A549 (cell line): ENCODE measurements around the gene ZNF497. TPM values are rescaled to one million over a fixed set of nuclear protein-coding genes. Genes with fewer than 3 reads are reported as not detected.

Source experiments
- ATAC-seq, 2 experiments: fragments of 200-7000 bp in 1 of 2; fragments of >200 bp in 1 of 2; cut with Nextera tagmentation in 1 of 2; cut with Tn5 transposase in 1 of 2; 3 replicates each; pipeline versions ENCODE4 v1.8.0 to v1.9.1; 2018 to 2020; ENCODE audit warnings: mild to moderate bottlenecking in 1 of 2, moderate library complexity in 1 of 2
- CTCF ChIA-PET: fragments of 300-600 bp; sonication (Branson Sonifier 250); formaldehyde crosslinking; extraction: SDS; loops from one replicate; lab custom pipeline; 2021; ENCODE audit warnings: antibody characterized with exemption, inconsistent platforms; lab: Yijun Ruan, JAX
- POLR2A ChIA-PET: fragments of 350-600 bp; formaldehyde crosslinking; extraction: SDS; loops from one replicate; lab custom pipeline; 2021; ENCODE audit warnings: antibody characterized with exemption, inconsistent platforms; lab: Yijun Ruan, JAX
- DNase-seq, 2 experiments: peaks; one replicate each; pipeline versions ENCODE4 v3.0.0 to v3.0.0-alpha.2; 2011 to 2016; ENCODE audit warnings: low read depth in 1 of 2, low spot score in 1 of 2
- FAIRE-seq: peaks from 2 replicates; lab custom pipeline; 2011; peaks lifted over from hg19 to GRCh38; lab: Jason Lieb, UNC
- H3K27ac ChIP-seq, 2 experiments: fragments of >200 bp; sonication (Bioruptor Twin); formaldehyde crosslinking; 3 replicates each; pipeline ENCODE4 v1.5.1; 2016 to 2017
- H3K4me1 ChIP-seq: fragments of >200 bp; sonication (Bioruptor Twin); formaldehyde crosslinking; 3 replicates; pipeline ENCODE4 v1.6.1; 2016
- H3K4me2 ChIP-seq: fragments of >200 bp; sonication (Bioruptor Twin); formaldehyde crosslinking; 3 replicates; pipeline ENCODE4 v1.6.1; 2016
- H3K4me3 ChIP-seq: fragments of >200 bp; sonication (Bioruptor Twin); formaldehyde crosslinking; 3 replicates; pipeline ENCODE4 v1.5.1; 2016
- H3K9me3 ChIP-seq: fragments of >200 bp; sonication (Bioruptor Twin); formaldehyde crosslinking; 3 replicates; pipeline ENCODE4 v1.6.1; 2016
- BHLHE40 ChIP-seq: IDR thresholded peaks from 2 replicates; pipeline ENCODE4 v1.6.1; 2012; ENCODE audit warnings: low read depth, low read length, inconsistent platforms
- CBX8 ChIP-seq: fragments of 200-600 bp; sonication (generic); IDR thresholded peaks from 2 replicates; pipeline ENCODE4 v1.6.1; 2016
- CHD2 ChIP-seq: fragments of 150-350 bp; IDR thresholded peaks from 2 replicates; pipeline ENCODE4 v1.6.1; 2014; ENCODE audit warnings: low read length; ENCODE audit not compliant: partially characterized antibody
- CHD4 ChIP-seq: fragments of 200-600 bp; sonication (generic); IDR thresholded peaks from 2 replicates; pipeline ENCODE4 v1.6.1; 2016; ENCODE audit warnings: antibody characterized with exemption, mild to moderate bottlenecking, borderline replicate concordance
- EHMT2 ChIP-seq: fragments of 200-600 bp; sonication (generic); IDR thresholded peaks from 2 replicates; pipeline ENCODE4 v1.6.1; 2016; ENCODE audit warnings: antibody characterized with exemption, low read depth, mild to moderate bottlenecking, moderate library complexity
- ESRRA ChIP-seq: fragments of 150-350 bp; IDR thresholded peaks from 2 replicates; pipeline ENCODE4 v1.6.1; 2014; ENCODE audit warnings: mild to moderate bottlenecking, low read length, borderline replicate concordance
- FOXS1 ChIP-seq: fragments of 250-450 bp; sonication (Bioruptor Pico); IDR thresholded peaks from 2 replicates; pipeline ENCODE4 v1.5.0; 2020; ENCODE audit warnings: mild to moderate bottlenecking, moderate library complexity
- MAFK ChIP-seq: fragments of 450-650 bp; IDR thresholded peaks from 2 replicates; pipeline ENCODE4 v1.6.1; 2014; ENCODE audit not compliant: partially characterized antibody
- PHF8 ChIP-seq: fragments of 200-600 bp; sonication (generic); IDR thresholded peaks from 2 replicates; pipeline ENCODE4 v1.6.1; 2016; ENCODE audit warnings: low read depth, mild to moderate bottlenecking, antibody characterized with exemption, moderate library complexity, borderline replicate concordance
- POLR2A ChIP-seq: IDR thresholded peaks from 2 replicates; pipeline ENCODE4 v1.6.1; 2012; ENCODE audit warnings: mild to moderate bottlenecking, low read length
- RAD21 ChIP-seq, 2 experiments: fragments of >200 bp in 1 of 2; sonication (Bioruptor Twin) in 1 of 2; formaldehyde crosslinking in 1 of 2; IDR thresholded peaks in 1 of 2; conservative IDR thresholded peaks in 1 of 2; 2 replicates in 1 of 2; 3 replicates in 1 of 2; pipeline ENCODE4 v1.6.1; 2012 to 2018; ENCODE audit warnings: inconsistent platforms in 1 of 2
- RFX5 ChIP-seq: fragments of 450-650 bp; IDR thresholded peaks from 2 replicates; pipeline ENCODE4 v1.7.1; 2014; ENCODE audit warnings: antibody characterized with exemption, mild to moderate bottlenecking, moderate library complexity
- SREBF2 ChIP-seq: fragments of 450-650 bp; IDR thresholded peaks from 2 replicates; pipeline ENCODE4 v1.6.1; 2014; ENCODE audit warnings: mild to moderate bottlenecking, moderate library complexity
- TP53 ChIP-seq: fragments of 250-450 bp; sonication (Bioruptor Pico); IDR thresholded peaks from 2 replicates; pipeline ENCODE4 v1.5.0; 2021; ENCODE audit warnings: mild to moderate bottlenecking, moderate library complexity
- ZSCAN20 ChIP-seq: fragments of 250-450 bp; sonication (Bioruptor Pico); IDR thresholded peaks from 2 replicates; pipeline ENCODE4 v1.8.0; 2022; ENCODE audit warnings: mild to moderate bottlenecking, moderate library complexity
- WGBS: methylation state at CpG from one replicate; pipeline ENCODE4 v1.1.6; 2017; ENCODE audit errors: missing lambda C conversion rate; 5-methylcytosine and 5-hydroxymethylcytosine counted together
- polyA plus RNA-seq, 4 experiments: library from polyadenylated mRNA; depleted of rRNA in 3 of 4; stranded (reverse); fragments of >200 nt; fragmentation: RNase III in 1 of 4; extraction: RNeasy Plus Mini Kit Qiagen cat#74134 plus additional on column Dnase treatment in 1 of 4; gene quantifications; 2 replicates in 3 of 4; 3 replicates in 1 of 4; pipeline ENCODE4 v1.2.3, GENCODE V29; 2011 to 2017
- TF ChIP-seq, protein P1 (sequence below): IDR thresholded peaks from 2 replicates; pipeline ENCODE4 v1.6.1; 2012
- TF ChIP-seq, protein P2 (sequence below): fragments of 200-600 bp; sonication (generic); IDR thresholded peaks from 2 replicates; pipeline ENCODE4 v1.6.1; 2016; ENCODE audit warnings: antibody characterized with exemption, mild to moderate bottlenecking, moderate library complexity
- TF ChIP-seq, protein P3 (sequence below): fragments of >200 bp; sonication (Bioruptor Twin); formaldehyde crosslinking; IDR thresholded peaks from 3 replicates; pipeline ENCODE4 v1.5.1; 2016

Gene ZNF497
- polyA plus RNA-seq, 2 of the 4 experiments (the other 2 are of a cell fraction) = 1.1 to 2.0 TPM

DNA sequence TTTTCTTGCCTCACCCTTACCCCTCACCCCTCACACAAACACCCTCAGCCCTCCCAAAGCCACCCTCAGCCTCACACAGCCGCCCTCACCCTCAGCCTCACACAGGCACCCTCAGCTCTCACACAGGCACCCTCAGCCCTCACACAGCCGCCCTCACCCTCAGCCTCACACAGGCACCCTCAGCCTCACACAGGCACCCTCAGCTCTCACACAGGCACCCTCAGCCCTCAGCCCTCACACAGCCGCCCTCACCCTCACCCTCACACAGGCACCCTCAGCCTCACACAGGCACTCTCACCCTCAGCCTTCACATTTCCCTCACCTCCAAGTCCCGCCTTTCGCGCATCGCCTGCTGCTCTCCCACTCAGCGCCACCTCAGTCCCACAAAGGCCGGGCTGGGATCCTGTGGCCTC is 36.0 kb downstream of the ZNF497 start:
- ChIA-PET POLR2A (interaction anchor here (0.6 to 1.3 kb wide), 10 partner anchors 9 to 644 kb away, joined by 3 to 41 read pairs (median 6); partner anchors contain the start of genes ERVK3-1, ZBTB45, ZNF274 and ZNF497), CTCF (interaction anchor here (0.6 to 1.6 kb wide), 4 partner anchors 9 to 21 kb away, joined by 3 to 7 read pairs (median 3); partner anchors contain the start of gene ERVK3-1)
- TF ChIP-seq POLR2A (no peak), BHLHE40 (no peak), TP53 (no peak)
- peak overlapping the region; percentile 69 for H3K4me3 ChIP-seq
- H3K4me2 ChIP-seq = peak overlapping the region; percentile 93
- H3K9me3 ChIP-seq = peaks cover 15% of the 10 kb centered on the region; the same call in 1 of the 3 replicates
- H3K4me1 ChIP-seq = peaks cover 13% of the 10 kb centered on the region; the same call in 2 of the 3 replicates
- peak; percentile 59 for ATAC-seq
- no peak for DNase-seq
- H3K27ac ChIP-seq = peak overlapping the region; percentile 88 to 95
- no peak for FAIRE-seq
- 4% methylated on average over 9 of the region's 9 CpGs for WGBS

DNA sequence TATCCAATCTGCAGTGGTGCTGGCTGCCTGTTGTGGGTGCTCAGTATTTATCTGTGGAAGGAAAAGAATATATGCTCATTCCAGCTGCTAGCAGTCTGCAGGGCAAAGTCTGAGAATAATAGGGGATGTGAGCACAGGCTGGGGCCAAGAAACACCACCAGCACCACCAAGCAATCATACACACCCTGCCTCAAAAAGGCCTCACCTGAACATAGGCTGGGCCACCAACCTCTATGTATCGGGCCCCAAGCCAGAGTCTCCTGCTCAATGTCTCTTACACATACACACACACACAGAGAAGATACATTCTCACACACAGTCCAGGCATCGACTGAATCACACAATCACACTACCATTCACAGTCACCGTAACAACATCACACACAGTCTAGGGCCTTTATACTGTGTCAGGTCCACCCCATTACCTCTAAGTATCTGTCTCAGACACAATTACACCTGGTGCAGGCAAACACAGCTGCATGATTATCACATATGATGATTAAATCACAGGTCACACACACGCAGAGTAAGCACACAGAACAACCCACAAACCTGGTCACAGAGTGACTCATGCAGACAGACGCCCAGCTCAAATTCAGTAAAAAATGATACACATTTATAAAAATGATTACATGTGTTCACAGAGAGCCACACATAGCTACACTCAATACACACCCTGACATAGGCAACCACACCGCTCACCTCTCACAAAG is 37.1 kb downstream of the ZNF497 start:
- 83% methylated on average over 6 of the region's 6 CpGs for WGBS
- ChIA-PET CTCF (interaction anchor here (0.7 to 1.6 kb wide), 4 partner anchors 10 to 19 kb away, joined by 3 to 7 read pairs (median 4); no protein-coding TSS in a partner anchor), POLR2A (interaction anchor here (1.1 to 1.3 kb wide), 2 partner anchors 37 to 63 kb away, joined by 3 to 4 read pairs; partner anchors contain the start of gene ZNF497)
- no peak for DNase-seq
- Histone ChIP-seq H3K27ac (no peak overlapping the region), H3K4me3 (no peak overlapping the region; the same call in 2 of the 3 replicates), H3K4me1 (peaks cover 13% of the 10 kb centered on the region; the same call in 2 of the 3 replicates), H3K9me3 (peaks cover 21% of the 10 kb centered on the region; the same call in 1 of the 3 replicates), H3K4me2 (peak overlapping the region; percentile 93)
- FAIRE-seq = no peak
- ATAC-seq = no peak
- TF ChIP-seq FOXS1 (CRISPR knock-in tag) (no peak), CHD2 (no peak), CHD4 (no peak), ZSCAN20 (CRISPR knock-in tag) (no peak), CBX8 (no peak), SREBF2 (no peak), TP53 (no peak), PHF8 (no peak), MAFK (no peak), EHMT2 (no peak), RFX5 (no peak), ESRRA (no peak), RAD21 (conservative IDR thresholded peaks at IDR 0.05 in 1 of 2, IDR thresholded peaks at IDR 0.05 in 1 of 2) (no peak)
- TF ChIP-seq, protein P1, sequence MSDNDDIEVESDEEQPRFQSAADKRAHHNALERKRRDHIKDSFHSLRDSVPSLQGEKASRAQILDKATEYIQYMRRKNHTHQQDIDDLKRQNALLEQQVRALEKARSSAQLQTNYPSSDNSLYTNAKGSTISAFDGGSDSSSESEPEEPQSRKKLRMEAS = no peak
- TF ChIP-seq, protein P2, sequence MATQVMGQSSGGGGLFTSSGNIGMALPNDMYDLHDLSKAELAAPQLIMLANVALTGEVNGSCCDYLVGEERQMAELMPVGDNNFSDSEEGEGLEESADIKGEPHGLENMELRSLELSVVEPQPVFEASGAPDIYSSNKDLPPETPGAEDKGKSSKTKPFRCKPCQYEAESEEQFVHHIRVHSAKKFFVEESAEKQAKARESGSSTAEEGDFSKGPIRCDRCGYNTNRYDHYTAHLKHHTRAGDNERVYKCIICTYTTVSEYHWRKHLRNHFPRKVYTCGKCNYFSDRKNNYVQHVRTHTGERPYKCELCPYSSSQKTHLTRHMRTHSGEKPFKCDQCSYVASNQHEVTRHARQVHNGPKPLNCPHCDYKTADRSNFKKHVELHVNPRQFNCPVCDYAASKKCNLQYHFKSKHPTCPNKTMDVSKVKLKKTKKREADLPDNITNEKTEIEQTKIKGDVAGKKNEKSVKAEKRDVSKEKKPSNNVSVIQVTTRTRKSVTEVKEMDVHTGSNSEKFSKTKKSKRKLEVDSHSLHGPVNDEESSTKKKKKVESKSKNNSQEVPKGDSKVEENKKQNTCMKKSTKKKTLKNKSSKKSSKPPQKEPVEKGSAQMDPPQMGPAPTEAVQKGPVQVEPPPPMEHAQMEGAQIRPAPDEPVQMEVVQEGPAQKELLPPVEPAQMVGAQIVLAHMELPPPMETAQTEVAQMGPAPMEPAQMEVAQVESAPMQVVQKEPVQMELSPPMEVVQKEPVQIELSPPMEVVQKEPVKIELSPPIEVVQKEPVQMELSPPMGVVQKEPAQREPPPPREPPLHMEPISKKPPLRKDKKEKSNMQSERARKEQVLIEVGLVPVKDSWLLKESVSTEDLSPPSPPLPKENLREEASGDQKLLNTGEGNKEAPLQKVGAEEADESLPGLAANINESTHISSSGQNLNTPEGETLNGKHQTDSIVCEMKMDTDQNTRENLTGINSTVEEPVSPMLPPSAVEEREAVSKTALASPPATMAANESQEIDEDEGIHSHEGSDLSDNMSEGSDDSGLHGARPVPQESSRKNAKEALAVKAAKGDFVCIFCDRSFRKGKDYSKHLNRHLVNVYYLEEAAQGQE = no peak
- TF ChIP-seq, protein P3, sequence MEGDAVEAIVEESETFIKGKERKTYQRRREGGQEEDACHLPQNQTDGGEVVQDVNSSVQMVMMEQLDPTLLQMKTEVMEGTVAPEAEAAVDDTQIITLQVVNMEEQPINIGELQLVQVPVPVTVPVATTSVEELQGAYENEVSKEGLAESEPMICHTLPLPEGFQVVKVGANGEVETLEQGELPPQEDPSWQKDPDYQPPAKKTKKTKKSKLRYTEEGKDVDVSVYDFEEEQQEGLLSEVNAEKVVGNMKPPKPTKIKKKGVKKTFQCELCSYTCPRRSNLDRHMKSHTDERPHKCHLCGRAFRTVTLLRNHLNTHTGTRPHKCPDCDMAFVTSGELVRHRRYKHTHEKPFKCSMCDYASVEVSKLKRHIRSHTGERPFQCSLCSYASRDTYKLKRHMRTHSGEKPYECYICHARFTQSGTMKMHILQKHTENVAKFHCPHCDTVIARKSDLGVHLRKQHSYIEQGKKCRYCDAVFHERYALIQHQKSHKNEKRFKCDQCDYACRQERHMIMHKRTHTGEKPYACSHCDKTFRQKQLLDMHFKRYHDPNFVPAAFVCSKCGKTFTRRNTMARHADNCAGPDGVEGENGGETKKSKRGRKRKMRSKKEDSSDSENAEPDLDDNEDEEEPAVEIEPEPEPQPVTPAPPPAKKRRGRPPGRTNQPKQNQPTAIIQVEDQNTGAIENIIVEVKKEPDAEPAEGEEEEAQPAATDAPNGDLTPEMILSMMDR = no peak
